ENCODE results near the gene AKR1C2. TPM values are rescaled to one million over a fixed set of nuclear protein-coding genes. Genes with fewer than 3 reads are reported as not detected.

Gene AKR1C2
- total and polyA plus RNA-seq, 9 of the 15 experiments (the other 6 are each of a cell fraction or from before 2014, with no cell fraction given) = 13.8 to 74.0 (median 30.5) TPM

GRCh38 chr10:4981722-4982471, 21.8 kb downstream of the AKR1C2 start (continued):
- no peak for TF ChIP-seq ZNF511 (CRISPR knock-in tag; IDR thresholded peaks at IDR 0.05)
- TF ChIP-seq HNRNPUL1 (IDR thresholded peaks at IDR 0.05; ENCODE audit: low read length) = no peak
- no peak for TF ChIP-seq E2F5 (CRISPR knock-in tag; IDR thresholded peaks at IDR 0.05)
- peak; percentile 88 for TF ChIP-seq SMARCA4 (IDR thresholded peaks at IDR 0.05)
- TF ChIP-seq HMGN3 (IDR thresholded peaks at IDR 0.05; ENCODE audit: borderline replicate concordance, extremely low read depth, insufficient read length, low read depth, low read length) = peak; percentile 27
- no peak for TF ChIP-seq ZBTB11 (CRISPR knock-in tag; IDR thresholded peaks at IDR 0.05)
- TF ChIP-seq SP1 (CRISPR knock-in tag; IDR thresholded peaks at IDR 0.05) = peak; percentile 38; the same call in 1 of the 2 replicates
- TF ChIP-seq ZNF512 (tag; IDR thresholded peaks at IDR 0.05) = no peak
- no peak for TF ChIP-seq JUNB (CRISPR knock-in tag; conservative IDR thresholded peaks at IDR 0.05)
- peak; percentile 58; the same call in 1 of the 2 replicates for TF ChIP-seq FOXP1 (CRISPR knock-in tag; IDR thresholded peaks at IDR 0.05)
- TF ChIP-seq KDM2B (CRISPR knock-in tag; IDR thresholded peaks at IDR 0.05) = no peak
- no peak for TF ChIP-seq NFXL1 (CRISPR knock-in tag; IDR thresholded peaks at IDR 0.05)
- no peak for TF ChIP-seq CSDE1 (IDR thresholded peaks at IDR 0.05)
- TF ChIP-seq ZNF507 (tag; conservative IDR thresholded peaks at IDR 0.05) = no peak
- no peak for TF ChIP-seq PTBP1 (IDR thresholded peaks at IDR 0.05; ENCODE audit: low read depth, low read length)
- no peak for TF ChIP-seq ZNF695 (CRISPR knock-in tag; IDR thresholded peaks at IDR 0.05)
- TF ChIP-seq GATA2 (CRISPR knock-in tag; IDR thresholded peaks at IDR 0.05) = peak; percentile 41
- TF ChIP-seq ZBTB34 (CRISPR knock-in tag; IDR thresholded peaks at IDR 0.05) = no peak
- TF ChIP-seq NFRKB (IDR thresholded peaks at IDR 0.05; ENCODE audit: low read depth) = no peak

Data from K562 (cell line).